Midbrain (tissue), 1 donor: ENCODE data around the gene ENAH.
"Not testable (repeated sequence)": the region's sequence is repeated elsewhere in the genome, so short reads cannot be mapped to it uniquely, and the experiment has no call there.

Experiments used
- DNase-seq: peaks from one replicate; lab custom pipeline; 2025; lab: John Stamatoyannopoulos, UW

The ENAH gene

DNA sequence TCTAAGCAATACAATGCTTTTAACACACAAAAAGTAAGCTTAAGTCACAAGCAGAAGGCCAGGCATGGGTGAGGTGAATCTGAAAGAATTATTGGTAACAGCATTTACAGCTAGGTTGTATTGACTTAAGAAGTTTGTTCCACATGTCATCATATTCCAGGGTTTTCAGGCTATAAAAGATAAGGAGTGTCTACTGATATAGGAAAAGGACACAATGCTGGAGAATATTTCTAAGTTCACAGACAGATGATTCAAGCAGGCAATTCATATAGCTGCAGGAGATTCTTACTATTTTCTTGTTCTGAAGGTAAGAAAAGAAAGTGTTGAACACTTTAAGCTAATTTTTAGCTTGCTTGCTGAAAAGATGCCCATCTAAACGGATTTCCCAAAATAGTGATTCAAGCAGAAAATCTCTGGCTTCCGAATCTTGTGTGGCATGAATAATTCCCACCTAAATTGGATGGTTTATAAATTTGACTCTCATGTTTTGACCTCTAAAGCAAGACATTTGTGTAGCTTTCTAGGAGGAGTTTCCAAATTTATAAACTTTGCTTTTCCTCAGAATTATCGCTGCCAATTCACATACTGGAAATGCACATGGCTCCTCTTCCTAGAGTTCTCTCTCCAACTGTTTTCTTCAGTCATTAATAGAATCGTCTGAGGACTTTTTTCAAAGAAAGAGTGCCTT, 129.5 kb downstream of the ENAH start:
- no peak for DNase-seq

GRCh38 chr1:225522588-225523262, 130.2 kb downstream of the ENAH start:
- DNase-seq = no peak

GRCh38 chr1:225520587-225521227, 132.2 kb downstream of the ENAH start:
- no peak for DNase-seq

DNA sequence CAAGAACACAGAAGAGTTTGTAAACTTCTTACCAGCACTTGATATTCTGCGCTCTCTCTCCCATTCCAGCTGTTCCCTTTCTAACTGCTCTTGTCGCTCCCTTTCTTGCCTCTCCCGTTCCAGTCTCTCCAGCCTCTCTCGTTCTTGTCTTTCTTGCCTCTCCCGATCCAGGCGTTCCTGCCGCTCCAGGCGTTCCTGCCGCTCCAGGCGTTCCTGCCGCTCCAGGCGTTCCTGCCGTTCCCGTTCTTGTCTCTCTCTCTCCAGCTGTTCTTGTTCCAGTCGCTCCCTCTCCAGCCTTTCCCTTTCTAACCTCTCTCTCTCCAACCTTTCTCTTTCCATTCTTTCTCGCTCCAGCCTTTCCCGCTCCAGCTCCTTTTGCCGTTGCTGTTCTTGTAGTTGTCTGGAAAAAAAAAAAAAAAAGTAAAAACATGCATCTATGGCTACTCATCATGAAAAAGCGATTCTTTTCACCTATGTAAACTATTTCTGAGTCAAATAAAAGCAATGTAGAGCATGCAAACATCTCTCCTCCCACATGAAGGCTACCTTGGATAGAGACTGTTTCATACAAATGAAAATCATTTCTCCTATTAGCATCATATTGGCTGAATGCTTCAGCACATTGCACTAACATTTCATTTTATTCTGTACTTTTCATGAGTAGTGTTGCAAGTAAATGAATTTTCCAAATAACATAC, 133.6 kb downstream of the ENAH start:
- DNase-seq = no peak

GRCh38 chr1:225517697-225518096, 135.2 kb downstream of the ENAH start:
- DNase-seq = peak; percentile 24

- no peak for DNase-seq
Observed at GRCh38 chr1:225517221-225517620, 135.7 kb downstream of the ENAH start.

DNA sequence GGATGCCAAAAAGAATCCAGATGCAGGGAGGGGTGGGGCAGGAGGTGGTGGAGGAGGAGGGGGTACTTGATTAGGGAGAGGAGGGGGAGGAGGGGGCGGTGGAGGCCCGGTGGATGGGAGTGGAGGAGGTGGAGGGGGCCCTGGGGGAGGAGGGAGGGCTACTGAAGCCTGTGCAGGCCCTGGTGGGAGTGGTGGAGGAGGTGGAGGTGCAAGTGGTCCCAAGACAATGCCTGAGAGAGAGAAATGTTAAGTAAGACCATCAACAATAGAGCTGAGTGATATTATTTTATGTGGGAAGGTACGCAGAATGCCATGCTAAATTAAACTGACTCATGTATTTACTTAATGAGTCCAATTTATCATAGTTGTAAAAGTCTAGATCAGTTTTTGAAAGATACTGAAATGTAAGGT, 138.2 kb downstream of the ENAH start:
- DNase-seq = no peak

GRCh38 chr1:225513576-225513975, 139.3 kb downstream of the ENAH start:
- DNase-seq = not testable (repeated sequence)

DNA sequence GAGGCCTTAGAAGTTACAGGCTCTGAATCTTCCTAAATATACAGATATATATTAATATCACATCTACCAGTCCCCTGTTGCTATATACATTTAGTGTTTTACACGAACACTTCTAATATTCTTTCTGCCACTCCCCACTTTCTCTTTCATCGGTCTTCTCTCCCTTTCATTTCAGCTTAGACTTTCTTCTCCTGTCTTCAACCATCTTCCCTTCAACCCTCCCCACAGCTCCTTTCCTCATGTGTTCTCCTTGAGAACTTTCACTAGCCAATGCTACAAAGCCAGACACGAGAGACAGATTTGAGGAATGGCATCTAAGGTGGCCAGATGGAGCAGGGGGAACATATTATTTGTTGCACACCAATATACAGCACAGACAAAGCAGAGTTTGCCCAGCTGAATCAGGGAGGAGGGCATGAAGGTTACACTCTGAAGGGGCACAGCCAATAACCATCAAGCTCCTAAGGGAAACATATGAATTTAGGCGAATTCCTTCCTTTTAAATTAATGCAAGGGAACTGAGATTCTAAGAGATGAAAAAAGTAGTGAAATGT, 141.0 kb downstream of the ENAH start:
- DNase-seq = no peak

- DNase-seq = not testable (repeated sequence)
Observed at GRCh38 chr1:225510740-225511139, 142.2 kb downstream of the ENAH start.

- DNase-seq = no peak
Observed at GRCh38 chr1:225509770-225510169, 143.2 kb downstream of the ENAH start.

GRCh38 chr1:225509376-225509707, 143.6 kb downstream of the ENAH start:
- no peak for DNase-seq

DNA sequence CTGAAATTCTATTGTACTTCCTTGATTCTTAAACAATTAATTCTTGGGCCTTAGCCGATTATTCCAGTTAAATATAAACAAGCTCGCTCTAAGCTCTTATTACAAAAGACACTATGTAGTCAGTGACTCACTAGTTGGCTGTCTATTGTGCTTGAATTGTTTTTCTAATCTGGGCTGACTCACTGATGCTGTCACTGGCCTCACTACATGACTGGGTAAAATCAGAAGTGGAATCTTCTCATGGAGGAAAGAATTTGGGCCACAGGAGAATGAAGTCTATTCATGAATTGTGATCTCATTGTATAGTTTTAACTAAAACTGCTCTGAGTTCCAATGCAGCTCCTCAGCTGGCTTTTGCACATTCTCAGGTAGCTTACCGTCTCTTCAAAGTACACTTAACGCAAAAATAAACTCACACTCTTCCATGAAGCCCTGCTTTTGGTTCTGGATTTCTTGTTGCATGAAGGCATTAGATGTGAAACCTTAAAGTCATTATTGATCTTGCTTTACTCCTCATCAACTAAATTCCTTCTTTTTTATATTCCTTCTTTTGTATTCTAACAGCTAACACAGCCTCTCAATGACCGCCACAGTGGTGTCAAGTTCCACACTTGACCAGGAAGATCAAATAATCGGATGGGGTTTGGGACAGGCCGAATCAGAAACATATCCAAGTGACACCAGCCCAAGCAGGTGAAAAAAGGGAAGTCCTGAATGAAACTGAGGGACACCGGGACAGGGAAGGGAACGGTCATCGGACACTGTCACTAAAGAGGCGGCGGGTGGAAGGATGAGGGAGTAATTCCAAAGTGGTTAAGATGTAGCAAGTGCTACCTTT, 144.2 kb downstream of the ENAH start:
- DNase-seq = peak; percentile 82

- DNase-seq = no peak
Observed at GRCh38 chr1:225506727-225507126, 146.2 kb downstream of the ENAH start.

DNA sequence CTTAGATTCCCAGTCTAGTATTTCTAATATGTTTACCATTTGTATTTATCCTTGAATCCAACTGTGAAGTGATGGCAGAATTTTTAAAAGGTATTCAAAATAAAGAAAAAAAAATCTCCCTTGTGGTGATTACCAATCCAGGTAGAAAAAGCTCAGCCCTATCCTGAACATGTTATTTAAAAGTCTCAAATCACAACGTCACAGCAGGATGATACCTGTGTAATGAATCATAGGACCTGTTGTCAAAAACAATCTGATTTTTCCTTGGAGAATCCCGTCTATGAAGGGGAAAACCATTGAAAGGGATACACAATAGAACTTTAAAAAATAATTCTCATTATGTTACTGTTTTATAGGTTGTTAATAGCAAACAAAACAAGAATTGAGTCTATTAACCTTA, 148.1 kb downstream of the ENAH start:
- DNase-seq = no peak

GRCh38 chr1:225500624-225501192, 152.2 kb downstream of the ENAH start:
- DNase-seq = no peak

GRCh38 chr1:225498549-225499136, 154.3 kb downstream of the ENAH start:
- no peak for DNase-seq

DNA sequence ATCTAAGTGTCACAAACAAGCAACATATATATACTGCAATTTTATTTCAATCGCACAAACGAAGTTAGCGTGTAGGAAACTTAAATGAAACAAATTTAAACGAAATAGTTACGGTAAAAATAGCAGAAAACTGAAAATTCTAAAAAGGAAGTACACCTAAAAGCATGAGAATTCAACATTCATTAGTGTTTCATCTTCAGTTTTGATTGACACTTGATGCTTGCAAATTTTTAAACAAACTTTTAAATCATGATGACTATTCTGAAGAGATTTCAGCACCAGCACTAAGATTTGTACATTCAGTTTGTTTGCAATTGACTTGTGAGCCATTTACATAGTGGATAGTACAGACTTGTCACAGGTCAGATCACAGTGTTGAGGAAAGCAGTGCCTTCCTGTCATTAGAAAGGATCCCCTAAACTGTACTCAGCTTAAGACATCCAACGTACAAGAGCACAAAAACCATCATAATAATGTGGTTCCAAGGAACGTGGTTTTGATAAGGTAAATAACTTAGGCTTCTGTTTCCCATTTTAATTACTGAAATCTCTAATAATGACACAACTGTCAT, 158.0 kb downstream of the ENAH start:
- DNase-seq = no peak

GRCh38 chr1:225493591-225494246, 159.2 kb downstream of the ENAH start:
- DNase-seq = no peak

- DNase-seq = no peak
Observed at GRCh38 chr1:225488676-225489075, 164.2 kb downstream of the ENAH start.
